Heart left ventricle (tissue), 13 donors: ENCODE data around the gene PIP4P1.

Source experiments
- CTCF ChIP-seq, 12 donors: fragments of 200-600 bp; sonication (generic) in 4 of 12; IDR thresholded peaks; one replicate each; pipeline versions ENCODE4 v1.5.0 to v1.8.0; 2018 to 2022; ENCODE audit warnings: antibody characterized with exemption in 12 of 12, mild to moderate bottlenecking in 5 of 12
- POLR2A ChIP-seq, 2 donors: fragments of 450-650 bp; IDR thresholded peaks; one replicate each; pipeline ENCODE4 v1.6.1; 2017; ENCODE audit warnings: antibody characterized with exemption in 2 of 2, mild to moderate bottlenecking in 2 of 2, moderate library complexity in 2 of 2
- donor health status: ischemic (EF 13 %, LVEDD 7.1; RV severe dilation, severe dysfunction).
- donor health status: DM: no; HTN: yes; CAD: no.
- donor health status: DM: no; HTN: no; CAD: no.
- donor health status: ischemic (EF 25% LVEDD 6.9; RV normal size, moderate dysfunction).
- donor health status: ischemic (EF 25% LVEDD 5.7; RV mildly dilated, moderate dysfunction).
- donor health status: ischemic (EF 35%, LVEDD 5.7; RV mildly dilated, moderate dysfunction).
- donor health status: nonischemic (EF 11% LVEDD 7.7; RV severe dilation, severe dysfunction).
- donor health status: DM: yes; HTN: yes; CAD: no.
- donor health status: PGD.
- donor health status: ischemic (EF 29% LVEDD 5.4; RV normal size, mild dysfunction).
- donor health status: nonischemic (EF 23%, LVEDD 6.1; RV moderate dilation, normal function).

GRCh38 chr14:20478894-20479293, 17.7 kb upstream of the PIP4P1 start:
- no peak for TF ChIP-seq CTCF (IDR thresholded peaks at IDR 0.05)
- no peak for TF ChIP-seq POLR2A (IDR thresholded peaks at IDR 0.05)
